Measurements from ENCODE around the gene TMEM225.
"Not testable (repeated sequence)": the region's sequence is repeated elsewhere in the genome, so short reads cannot be mapped to it uniquely, and the experiment has no call there.

The TMEM225 gene, protein sequence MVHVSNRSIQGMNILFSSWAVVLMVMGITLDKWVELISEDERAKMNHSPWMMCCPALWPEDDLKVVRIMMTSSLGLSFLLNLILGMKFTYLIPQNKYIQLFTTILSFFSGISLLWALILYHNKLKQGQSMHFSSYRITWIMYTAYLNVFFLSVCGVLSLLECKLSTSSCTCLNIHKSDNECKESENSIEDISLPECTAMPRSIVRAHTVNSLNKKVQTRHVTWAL

DNA sequence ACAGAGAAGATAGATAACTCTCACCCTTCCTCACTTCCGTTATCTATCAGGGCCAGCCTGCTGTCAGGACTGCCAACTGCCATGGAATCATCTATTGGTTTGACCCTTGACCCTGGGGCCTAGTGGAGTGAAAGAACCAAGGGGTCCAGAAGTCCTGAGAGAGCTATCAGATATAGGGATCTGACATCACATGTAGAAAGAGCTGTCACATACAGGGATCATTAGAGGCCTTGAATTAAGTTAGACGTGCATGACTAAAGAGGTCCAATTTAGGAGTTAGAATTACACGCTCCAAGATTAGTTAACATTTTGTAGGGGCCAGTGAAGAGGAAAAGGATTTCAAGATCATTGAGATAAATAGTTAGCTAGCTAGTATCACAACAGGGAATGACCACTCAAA lies at the start of gene TMEM225:
TMEM225 (minus strand) TSS at position 101 of the 400 bp plus-strand sequence. CDS start 245 bp downstream, outside the sequence.
- no peak for DNase-seq

DNA sequence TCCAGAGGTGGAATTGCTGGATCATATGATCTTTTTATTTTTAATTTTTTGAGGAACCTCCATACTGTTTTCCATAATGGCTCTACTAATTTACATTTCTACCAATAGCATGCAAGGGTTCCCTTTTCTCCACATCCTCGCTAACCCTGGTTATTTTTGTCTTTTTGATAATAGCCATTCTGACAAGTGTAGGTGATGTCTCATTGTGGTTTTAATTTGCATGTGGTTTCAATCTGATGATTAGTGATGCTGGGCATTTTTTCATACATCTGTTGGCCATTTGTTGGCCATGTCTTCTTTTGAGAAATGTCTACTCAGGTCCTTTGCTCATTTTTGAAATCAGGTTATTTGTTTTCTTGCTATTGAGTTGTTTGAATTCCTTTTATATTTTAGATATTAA lies 38.6 kb upstream of the TMEM225 start:
- DNase-seq, result no peak

DNA sequence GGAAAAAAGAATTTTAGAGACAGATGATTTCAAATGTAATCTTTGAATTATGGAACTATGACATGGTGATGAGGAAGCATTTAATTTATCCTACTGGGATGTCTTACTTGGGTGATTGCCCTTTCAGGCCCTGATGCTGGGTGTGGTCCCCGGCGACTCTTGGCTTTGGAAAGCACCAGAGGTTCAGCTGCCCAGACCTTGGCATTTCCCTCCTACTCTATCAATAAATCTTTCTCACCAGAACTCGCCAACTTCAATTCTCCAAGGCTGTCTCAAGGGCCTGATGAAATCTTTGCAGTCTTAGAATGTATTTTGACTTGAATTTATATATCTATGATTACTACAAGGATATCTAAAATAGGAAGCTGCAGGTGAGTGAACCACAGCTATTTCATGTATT lies 35.5 kb upstream of the TMEM225 start:
- DNase-seq, result no peak

DNA sequence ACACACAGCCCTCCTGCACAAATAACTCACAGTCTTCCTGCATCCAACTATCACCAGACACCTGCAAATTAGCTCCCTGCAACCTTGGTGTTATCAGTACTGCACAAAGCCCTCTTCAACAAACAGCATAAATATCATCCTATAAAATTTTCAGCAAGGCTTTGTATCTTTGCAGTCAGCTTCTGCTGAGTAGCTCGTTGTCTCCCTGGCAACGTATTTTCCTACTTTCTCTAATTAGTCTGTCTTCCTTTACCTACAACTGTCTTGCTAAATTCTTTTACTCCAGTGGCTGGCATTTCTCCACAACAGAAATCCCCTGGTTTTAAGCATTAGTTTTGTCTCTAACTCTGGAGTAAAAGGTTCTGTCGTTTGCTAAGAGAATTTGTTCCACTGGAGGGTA lies 20.4 kb upstream of the TMEM225 start:
- no peak for DNase-seq

DNA sequence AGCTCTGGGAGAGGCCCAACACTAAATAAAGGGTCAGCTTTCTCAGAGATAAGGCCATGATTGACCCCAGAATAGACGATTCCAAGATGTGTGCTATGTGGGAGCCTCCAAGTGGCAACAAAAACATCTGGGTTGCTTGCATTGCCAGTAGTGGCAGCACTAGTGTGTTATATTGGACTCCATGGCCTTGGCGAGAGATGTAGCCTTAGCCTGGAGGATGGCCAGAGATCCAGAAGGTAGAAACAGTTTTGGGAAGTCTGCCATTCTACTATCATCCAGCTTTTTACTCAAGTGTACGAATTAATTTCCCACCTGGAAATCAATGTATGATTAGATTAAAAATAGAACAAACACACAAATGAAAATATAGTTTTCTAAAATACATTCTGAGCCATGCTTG lies 19.5 kb upstream of the TMEM225 start:
- DNase-seq, result no peak

DNA sequence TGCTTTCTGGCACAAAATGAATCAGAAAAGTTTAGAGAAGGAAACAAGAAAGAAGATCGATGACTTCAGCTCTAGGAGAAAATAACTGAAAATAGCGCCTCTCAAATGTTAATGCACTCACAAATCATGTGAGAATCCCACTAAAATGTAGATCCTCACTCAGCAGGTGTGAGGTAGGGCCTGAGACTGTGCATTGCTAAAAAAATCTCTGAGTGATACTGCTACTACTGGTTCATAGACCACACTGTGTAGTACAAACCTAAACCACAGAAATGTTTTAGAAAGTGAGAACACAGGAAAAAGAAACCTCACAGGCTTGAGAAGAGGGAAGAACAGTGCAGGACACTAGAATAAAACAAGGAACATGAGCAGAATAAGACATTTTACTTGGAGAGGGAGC lies 18.5 kb upstream of the TMEM225 start:
- DNase-seq, result no peak

DNA sequence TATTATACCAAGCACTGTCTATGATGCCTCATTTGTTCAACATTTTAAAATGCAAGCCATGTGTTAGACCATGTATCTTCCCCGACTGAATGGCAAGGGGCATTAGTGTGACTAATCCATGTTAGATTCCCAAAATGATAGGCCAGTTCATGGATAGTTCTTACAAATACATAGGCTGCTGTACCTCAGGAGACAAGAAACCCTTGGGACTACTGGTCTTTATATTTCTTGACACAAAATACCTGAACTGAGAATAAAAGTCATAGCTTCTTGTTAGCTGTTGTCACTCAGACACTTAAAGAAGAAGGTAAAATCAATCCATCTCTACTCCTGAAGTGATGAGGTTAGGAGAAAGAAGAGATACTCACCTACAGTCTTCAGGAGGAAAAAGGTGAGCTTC lies 16.4 kb upstream of the TMEM225 start, which contains the start of gene OR8D4:
OR8D4 (plus strand) TSS at position 301 of the 400 bp plus-strand sequence. CDS start 4,265 bp downstream, outside the sequence.
- no peak for DNase-seq

DNA sequence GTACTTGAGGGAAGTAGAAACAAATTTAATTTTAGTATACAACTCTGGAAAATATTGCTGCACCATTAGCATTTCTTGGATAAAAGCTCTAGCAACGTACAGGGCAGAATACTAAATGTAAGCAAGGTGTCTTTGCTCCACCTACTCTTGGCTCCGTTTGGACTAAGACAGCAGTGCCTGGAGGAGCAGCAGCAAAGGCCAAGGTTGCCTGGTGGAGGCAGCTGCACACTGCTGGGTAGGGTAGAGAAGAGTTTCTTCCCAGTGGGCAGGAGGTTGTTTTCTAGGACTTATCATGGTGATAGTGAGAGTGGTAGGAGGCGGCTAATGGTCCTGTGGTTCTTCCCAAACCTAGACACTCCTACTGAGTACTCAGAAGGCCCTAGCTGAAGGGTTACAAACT lies 14.3 kb upstream of the TMEM225 start:
- no peak for DNase-seq

DNA sequence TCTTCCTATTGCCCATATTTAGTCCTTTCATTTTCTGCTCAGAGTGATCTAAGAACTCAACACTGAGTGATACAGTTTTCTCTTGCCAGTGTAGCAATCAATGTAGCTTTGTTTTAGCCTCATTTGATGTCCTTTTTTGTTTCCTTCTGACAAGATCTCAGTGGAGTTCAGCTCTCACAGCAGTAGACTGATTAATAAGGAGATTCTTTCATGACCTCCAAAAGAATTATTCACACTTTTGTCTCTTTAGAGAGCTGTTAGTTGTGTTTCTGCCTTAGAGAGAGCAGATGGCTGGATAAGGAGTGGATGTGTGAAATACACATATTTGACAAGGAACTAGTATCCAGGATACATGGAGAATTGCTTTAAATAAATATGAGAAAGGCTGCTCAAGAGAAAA lies 6.6 kb upstream of the TMEM225 start:
- no peak for DNase-seq

DNA sequence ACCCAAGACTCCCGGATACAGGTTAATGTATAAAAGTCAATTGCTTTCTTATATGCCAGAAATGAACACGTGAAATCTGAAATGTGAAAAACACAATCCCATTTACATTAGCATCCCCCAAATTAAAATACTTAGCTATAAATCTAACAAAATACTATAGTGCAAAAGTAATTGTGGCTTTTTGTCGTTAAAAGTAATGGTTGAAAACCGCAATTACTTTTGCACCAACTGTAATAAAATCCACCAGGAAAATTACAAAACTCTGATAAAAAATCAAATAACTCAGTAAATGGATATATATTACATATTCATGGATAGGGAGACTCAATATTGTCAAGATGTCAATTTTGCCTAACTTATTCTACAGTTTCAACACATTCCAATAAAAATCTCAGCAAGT lies 4.6 kb downstream of the TMEM225 start:
- no peak for DNase-seq

DNA sequence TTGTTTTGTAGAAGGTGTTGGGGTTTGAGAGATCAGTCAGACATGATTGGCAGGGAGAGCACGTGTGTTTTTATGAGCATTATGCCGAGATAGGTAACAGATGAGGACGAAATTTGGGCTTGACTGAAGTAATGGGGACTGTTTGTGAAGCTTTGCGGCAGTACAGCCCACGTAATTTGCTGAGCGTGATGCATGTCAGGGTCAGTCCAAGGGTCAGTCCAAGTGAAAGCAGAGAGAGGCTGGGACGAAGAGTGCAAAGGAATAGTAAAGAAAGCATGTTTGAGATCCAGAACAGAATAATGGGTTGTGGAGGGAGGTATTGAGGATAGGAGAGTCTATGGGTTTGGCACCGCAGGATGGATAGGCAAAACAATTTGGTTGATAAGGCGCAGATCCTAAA lies 17.7 kb downstream of the TMEM225 start:
- DNase-seq, result not testable (repeated sequence)

DNA sequence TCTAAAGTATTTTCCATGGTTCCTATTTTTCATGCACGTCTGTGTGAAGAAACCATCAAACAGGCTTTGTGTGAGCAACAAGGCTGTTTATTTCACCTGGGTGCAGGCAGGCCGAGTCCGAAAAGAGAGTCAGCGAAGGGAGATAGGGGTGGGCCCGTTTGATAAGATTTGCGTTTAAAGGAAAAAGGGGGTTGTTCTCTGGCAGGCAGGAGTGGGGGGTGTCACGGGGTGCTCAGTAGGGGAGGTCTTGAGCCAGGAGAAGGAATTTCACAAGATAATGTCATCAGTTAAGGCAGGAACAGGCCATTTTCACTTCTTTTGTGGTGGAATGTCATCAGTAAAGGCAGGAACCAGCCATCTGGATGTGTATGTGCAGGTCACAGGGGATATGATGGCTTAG lies 20.2 kb downstream of the TMEM225 start:
- DNase-seq, result not testable (repeated sequence)

DNA sequence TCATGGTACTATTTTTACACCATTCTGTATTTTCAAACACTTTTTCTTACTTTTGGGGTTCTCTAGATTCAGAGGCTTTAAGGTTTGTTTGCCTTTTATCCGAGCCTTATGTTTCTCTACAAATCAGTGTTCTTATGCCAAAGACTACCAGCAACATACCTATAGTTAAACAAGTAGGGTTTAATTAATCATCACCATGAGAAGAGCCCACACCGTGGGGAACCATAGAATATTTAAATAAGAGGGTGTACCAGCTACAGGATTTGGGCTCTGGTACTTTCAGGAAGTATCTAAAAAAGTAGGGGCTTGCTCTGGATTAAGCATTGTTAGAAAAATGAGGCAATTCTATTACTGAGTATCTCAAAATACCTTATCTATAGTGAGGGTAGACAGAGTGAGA lies 25.7 kb downstream of the TMEM225 start:
- DNase-seq, result no peak

DNA sequence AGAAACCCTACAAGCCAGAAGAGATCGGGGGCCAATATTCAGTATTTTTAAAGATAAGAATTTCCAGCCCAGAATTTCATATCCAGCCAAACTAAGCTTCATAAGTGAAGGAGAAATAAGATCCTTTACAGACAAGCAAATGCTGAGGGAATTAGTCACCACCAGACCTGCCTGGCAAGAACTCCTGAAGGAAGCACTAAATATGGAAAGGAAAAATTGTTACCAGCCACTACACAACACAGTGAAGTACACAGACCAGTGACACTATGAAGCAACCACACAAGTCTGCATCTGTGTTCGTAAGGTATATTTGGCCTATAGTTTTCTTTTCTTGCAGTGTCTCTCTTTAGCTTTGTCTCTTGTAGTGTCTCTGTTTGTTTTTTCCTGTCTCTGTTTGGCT lies 29.0 kb downstream of the TMEM225 start:
- no peak for DNase-seq

DNA sequence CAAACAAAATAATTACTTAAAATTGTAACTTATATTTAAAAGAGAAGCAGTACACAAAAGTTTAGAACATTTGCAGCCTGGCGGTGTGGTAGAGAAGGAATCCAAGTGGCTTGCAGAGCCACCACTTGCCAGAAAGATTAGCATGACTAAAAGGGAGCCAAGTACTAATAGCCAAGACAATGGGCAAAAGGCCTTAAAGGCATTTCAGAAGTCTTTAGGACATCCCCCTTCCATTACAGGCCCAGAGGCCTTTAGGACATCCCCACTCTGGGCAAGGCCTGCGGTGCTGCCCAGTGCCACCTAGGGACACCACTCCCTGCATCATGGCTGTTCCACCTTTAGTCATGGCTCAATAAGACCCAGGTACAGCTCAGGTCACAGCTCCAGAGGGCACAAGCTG lies 32.4 kb downstream of the TMEM225 start:
- DNase-seq, result no peak

DNA sequence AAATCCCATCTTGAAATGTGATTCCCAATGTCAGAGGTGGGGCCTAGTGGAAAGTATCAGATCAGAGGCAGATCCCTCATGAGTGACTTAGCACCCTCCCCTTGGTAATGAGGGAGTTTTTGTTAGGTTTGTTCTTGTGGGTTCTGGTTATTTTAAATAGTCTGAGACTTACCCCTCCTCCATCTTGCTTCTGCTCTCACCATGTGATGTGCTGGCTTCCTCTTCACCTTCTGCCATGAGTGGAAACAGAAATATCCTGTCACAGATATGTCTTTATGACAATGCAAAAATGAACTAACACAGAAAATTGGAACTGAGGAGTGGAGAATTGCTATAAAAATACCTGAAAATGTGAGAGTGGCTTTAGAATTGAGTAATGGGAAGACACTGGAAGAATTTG lies 33.1 kb downstream of the TMEM225 start:
- no peak for DNase-seq

DNA sequence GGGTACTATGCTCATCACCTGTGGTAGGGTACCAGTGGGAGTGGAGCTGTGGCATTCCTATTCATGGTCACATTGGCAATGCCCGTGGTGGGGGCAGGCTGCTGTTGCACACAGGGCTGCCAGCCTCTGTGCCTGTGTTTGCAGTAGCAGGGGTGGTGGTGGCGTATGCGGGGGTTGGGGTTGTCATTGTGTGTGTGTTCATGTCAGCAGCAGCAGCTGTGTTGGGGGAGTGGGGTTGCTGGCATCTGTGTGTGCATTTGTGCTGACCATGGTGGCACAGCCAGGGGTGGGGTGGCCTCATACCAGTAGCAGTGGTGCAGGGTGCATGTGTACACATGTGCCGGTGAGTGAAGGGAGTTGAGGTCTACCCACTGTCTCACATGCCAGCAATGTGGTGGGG lies 34.4 kb downstream of the TMEM225 start:
- no peak for DNase-seq

DNA sequence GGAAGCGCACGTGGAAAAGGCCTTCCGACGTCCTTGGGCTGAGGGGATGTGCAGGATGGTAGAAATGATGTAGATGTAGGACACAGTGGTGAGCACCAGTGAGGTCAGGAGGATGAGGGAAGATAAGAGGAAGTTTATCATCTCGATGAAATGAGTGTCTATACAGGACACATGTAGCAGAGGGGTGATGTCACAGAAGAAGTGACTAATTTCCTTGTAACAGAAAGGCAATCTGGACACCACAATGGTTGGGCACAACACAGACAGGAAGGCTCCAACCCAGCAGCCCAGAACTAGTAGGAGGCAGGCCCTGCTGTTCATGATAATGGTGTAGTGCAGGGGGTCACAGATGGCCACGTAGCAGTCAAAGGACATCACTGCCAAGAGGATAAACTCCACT lies 44.3 kb downstream of the TMEM225 start:
- no peak for DNase-seq

DNA sequence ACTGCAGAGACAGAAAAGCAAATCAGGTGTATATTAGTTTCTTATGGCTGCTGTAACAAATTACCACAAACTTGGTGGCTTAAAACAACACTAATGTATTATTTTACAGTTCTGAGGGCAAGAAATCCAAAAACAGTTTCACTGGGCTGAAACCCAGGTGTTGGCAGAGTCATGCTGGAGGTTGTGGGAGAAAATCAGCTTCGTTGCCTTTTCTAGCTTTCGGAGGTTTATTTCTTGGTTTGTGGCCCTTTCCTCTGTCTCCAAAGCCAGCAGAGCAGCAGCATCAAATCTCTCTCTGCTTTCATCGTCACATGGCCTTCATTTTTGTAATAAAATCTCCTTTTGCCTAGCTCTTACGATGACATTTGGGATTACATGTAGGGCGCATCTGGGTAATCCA lies 46.3 kb downstream of the TMEM225 start:
- no peak for DNase-seq

DNA sequence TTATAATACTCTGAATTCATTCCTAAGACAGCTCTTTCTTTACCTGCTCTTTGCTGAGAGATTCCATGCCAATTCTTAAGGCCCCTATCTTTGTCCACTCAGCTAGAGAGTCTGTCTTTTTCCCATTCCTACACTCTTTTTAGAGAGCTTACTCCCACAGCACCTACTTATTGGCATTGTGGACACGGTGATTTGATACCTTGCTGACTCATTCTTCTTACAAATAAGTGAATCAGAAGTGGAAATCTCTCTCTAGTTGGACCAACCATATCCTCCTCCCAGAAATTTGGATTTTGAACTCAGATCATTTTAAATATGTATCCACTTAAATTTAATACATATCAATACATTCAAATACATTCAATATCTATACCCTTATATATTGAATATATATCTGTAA lies 46.8 kb downstream of the TMEM225 start:
- no peak for DNase-seq

DNA sequence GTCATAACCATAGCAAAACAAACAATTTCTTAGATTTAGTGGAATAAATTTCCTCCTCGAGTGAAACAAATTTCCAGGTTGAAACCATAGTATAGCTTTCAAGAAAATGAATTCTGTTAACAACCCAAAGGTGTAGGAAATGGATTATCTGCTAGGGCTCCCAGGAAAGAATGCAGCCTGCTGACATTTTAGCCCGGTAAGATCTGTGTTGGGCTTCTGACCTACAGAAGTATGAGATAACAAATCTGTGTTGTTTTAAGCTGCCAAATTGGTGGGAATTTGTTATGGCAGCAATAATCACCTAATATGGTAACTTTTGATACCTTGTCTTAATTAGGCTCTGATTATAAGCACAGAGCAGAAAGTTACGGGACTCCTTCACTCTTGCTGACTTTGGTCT lies 47.3 kb downstream of the TMEM225 start:
- no peak for DNase-seq

DNA sequence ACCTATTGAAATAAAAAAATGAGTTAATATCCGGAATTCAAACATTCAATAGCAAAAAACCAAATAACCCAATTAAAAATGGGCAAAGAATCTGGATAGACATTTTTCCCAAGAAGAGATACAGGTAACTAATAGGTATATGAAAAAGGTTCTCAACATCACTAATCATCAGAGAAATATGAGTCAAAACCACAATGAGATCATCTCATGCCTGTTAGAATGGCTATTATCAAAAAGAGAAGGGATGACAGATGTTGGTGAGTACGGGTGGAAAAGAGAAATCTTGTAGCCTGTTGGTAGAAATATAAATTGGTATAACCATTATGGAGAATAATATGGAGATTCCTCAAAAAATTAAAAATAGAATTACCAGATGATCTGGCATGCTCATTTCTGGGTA lies 52.4 kb downstream of the TMEM225 start:
- DNase-seq, result no peak
